ENCODE data around the gene PLPP4.

The PLPP4 gene

GRCh38 chr10:120480848-120481247, 23.8 kb downstream of the PLPP4 start:
- no peak overlapping the region for H2AFZ ChIP-seq (ENCODE audit: low read depth, low read length)
- TF ChIP-seq EZH2 (IDR thresholded peaks at IDR 0.05; ENCODE audit: borderline replicate concordance, low read depth, low read length, severe bottlenecking) = no peak
- no peak for TF ChIP-seq CTCF (IDR thresholded peaks at IDR 0.05; ENCODE audit: borderline replicate concordance, extremely low read depth, low read length, poor library complexity, severe bottlenecking)
- no peak for ATAC-seq (ENCODE audit: insufficient read depth, low read depth)

GRCh38 chr10:120483006-120483405, 26.0 kb downstream of the PLPP4 start:
- Histone ChIP-seq H4K20me1 (ENCODE audit: insufficient read depth, low read length) (no peaks in the 10 kb centered on the region), H3K36me3 (ENCODE audit: insufficient read depth, low read length) (no peaks in the 10 kb centered on the region), H2AFZ (ENCODE audit: low read depth, low read length) (no peak overlapping the region), H3K27me3 (ENCODE audit: insufficient read depth, low read length, poor library complexity) (no peaks in the 10 kb centered on the region), H3K27ac (ENCODE audit: low read length) (no peak overlapping the region), H3K4me2 (ENCODE audit: insufficient read depth, low read length) (no peak overlapping the region), H3K4me1 (ENCODE audit: insufficient read depth, low read length) (no peaks in the 10 kb centered on the region), H3K4me3 (ENCODE audit: low read depth in 1 of 2, low read length in 2 of 2) (no peak overlapping the region), H3K9ac (ENCODE audit: low read depth, low read length) (no peak overlapping the region), H3K79me2 (ENCODE audit: insufficient read depth, low read length) (no peaks in the 10 kb centered on the region), H3K9me3 (ENCODE audit: insufficient read depth, low read length, severe bottlenecking) (no peaks in the 10 kb centered on the region)
- TF ChIP-seq CTCF (IDR thresholded peaks at IDR 0.05; ENCODE audit: borderline replicate concordance, extremely low read depth, low read length, poor library complexity, severe bottlenecking) (no peak), EZH2 (IDR thresholded peaks at IDR 0.05; ENCODE audit: borderline replicate concordance, low read depth, low read length, severe bottlenecking) (no peak)
- ATAC-seq (ENCODE audit: insufficient read depth, low read depth) (no peak), DNase-seq (no peak)

More at GRCh38 chr10:120480848-120481247, 23.8 kb downstream of the PLPP4 start:
- Histone ChIP-seq H3K79me2 (ENCODE audit: insufficient read depth, low read length) (no peaks in the 10 kb centered on the region), H3K4me1 (ENCODE audit: insufficient read depth, low read length) (no peaks in the 10 kb centered on the region), H3K4me2 (ENCODE audit: insufficient read depth, low read length) (no peak overlapping the region), H3K36me3 (ENCODE audit: insufficient read depth, low read length) (no peaks in the 10 kb centered on the region), H3K9me3 (ENCODE audit: insufficient read depth, low read length, severe bottlenecking) (no peaks in the 10 kb centered on the region), H3K4me3 (ENCODE audit: low read depth in 1 of 2, low read length in 2 of 2) (no peak overlapping the region), H3K27ac (ENCODE audit: low read length) (no peak overlapping the region), H3K9ac (ENCODE audit: low read depth, low read length) (no peak overlapping the region), H3K27me3 (ENCODE audit: insufficient read depth, low read length, poor library complexity) (no peaks in the 10 kb centered on the region), H4K20me1 (ENCODE audit: insufficient read depth, low read length) (no peaks in the 10 kb centered on the region; the same call in 1 of the 2 replicates)
- DNase-seq = no peak

GRCh38 chr10:120483651-120484301, 26.7 kb downstream of the PLPP4 start:
- Histone ChIP-seq H3K4me2 (ENCODE audit: insufficient read depth, low read length) (no peak overlapping the region), H2AFZ (ENCODE audit: low read depth, low read length) (no peak overlapping the region), H3K36me3 (ENCODE audit: insufficient read depth, low read length) (no peaks in the 10 kb centered on the region), H3K4me1 (ENCODE audit: insufficient read depth, low read length) (no peaks in the 10 kb centered on the region), H3K27me3 (ENCODE audit: insufficient read depth, low read length, poor library complexity) (no peaks in the 10 kb centered on the region), H3K9ac (ENCODE audit: low read depth, low read length) (no peak overlapping the region), H3K4me3 (ENCODE audit: low read depth in 1 of 2, low read length in 2 of 2) (no peak overlapping the region), H3K27ac (ENCODE audit: low read length) (no peak overlapping the region), H4K20me1 (ENCODE audit: insufficient read depth, low read length) (no peaks in the 10 kb centered on the region), H3K79me2 (ENCODE audit: insufficient read depth, low read length) (no peaks in the 10 kb centered on the region), H3K9me3 (ENCODE audit: insufficient read depth, low read length, severe bottlenecking) (no peaks in the 10 kb centered on the region)
- ATAC-seq (ENCODE audit: insufficient read depth, low read depth) (no peak), DNase-seq (no peak)
- TF ChIP-seq EZH2 (IDR thresholded peaks at IDR 0.05; ENCODE audit: borderline replicate concordance, low read depth, low read length, severe bottlenecking) (no peak), CTCF (IDR thresholded peaks at IDR 0.05; ENCODE audit: borderline replicate concordance, extremely low read depth, low read length, poor library complexity, severe bottlenecking) (no peak)

Data from DND-41 (cell line).